Endometrial microvascular endothelial cells (primary cell): ENCODE results near the gene SIRPB1. TPM values are rescaled to one million over a fixed set of nuclear protein-coding genes. Genes with fewer than 3 reads are reported as not detected.
"Not testable (repeated sequence)": the region's sequence is repeated elsewhere in the genome, so short reads cannot be mapped to it uniquely, and the experiment has no call there.

ENCODE experiments used
- in situ Hi-C: cut with HindIII; loops from 2 replicates; pipeline ENCODE4 v1.10.0; 2017; ENCODE audit warnings: low sequenced_read_pairs, low pct_unique_long_range_greater_than_20kb; ENCODE audit errors: inconsistent ontology term
- total RNA-seq: library from RNA; depleted of rRNA; stranded (reverse); fragments of >200 nt; gene quantifications from one replicate; pipeline ENCODE4 v1.2.3, GENCODE V29; 2015; ENCODE audit errors: inconsistent ontology term

Gene SIRPB1
- total RNA-seq, 1 donor from 2014 or later: 0.93 TPM

- in situ Hi-C loops: not testable (repeated sequence)
Observed at GRCh38 chr20:1638643-1639042, 18.8 kb upstream of the SIRPB1 start.

GRCh38 chr20:1637755-1638154 lies 17.9 kb upstream of the SIRPB1 start:
- in situ Hi-C loops: no loop called here

GRCh38 chr20:1637226-1637625 lies 17.4 kb upstream of the SIRPB1 start:
- in situ Hi-C loops: no loop called here

- in situ Hi-C loops: no loop called here
Observed at GRCh38 chr20:1636621-1637020, 16.8 kb upstream of the SIRPB1 start.

- in situ Hi-C loops: no loop called here
Observed at GRCh38 chr20:1635291-1635979, 15.6 kb upstream of the SIRPB1 start.

GRCh38 chr20:1633535-1633934 lies 13.7 kb upstream of the SIRPB1 start:
- in situ Hi-C loops: no loop called here

- in situ Hi-C loops: no loop called here
Observed at GRCh38 chr20:1632178-1632577, 12.4 kb upstream of the SIRPB1 start.

- in situ Hi-C loops: no loop called here
Observed at GRCh38 chr20:1631309-1632151, 11.7 kb upstream of the SIRPB1 start.

- in situ Hi-C loops: no loop called here
Observed at GRCh38 chr20:1630186-1630585, 10.4 kb upstream of the SIRPB1 start.

GRCh38 chr20:1629321-1629720 lies 9.5 kb upstream of the SIRPB1 start:
- in situ Hi-C loops: no loop called here

- in situ Hi-C loops: no loop called here
Observed at GRCh38 chr20:1628621-1629020, 8.8 kb upstream of the SIRPB1 start.

GRCh38 chr20:1627200-1627550 lies 7.4 kb upstream of the SIRPB1 start:
- in situ Hi-C loops: no loop called here

GRCh38 chr20:1626528-1627199 lies 6.9 kb upstream of the SIRPB1 start:
- in situ Hi-C loops: no loop called here

GRCh38 chr20:1625083-1625690 lies 5.4 kb upstream of the SIRPB1 start:
- in situ Hi-C loops: no loop called here

- in situ Hi-C loops: no loop called here
Observed at GRCh38 chr20:1623501-1624205, 3.8 kb upstream of the SIRPB1 start.

GRCh38 chr20:1622450-1622849 lies 2.6 kb upstream of the SIRPB1 start:
- in situ Hi-C loops: no loop called here

GRCh38 chr20:1621316-1621715 lies 1.5 kb upstream of the SIRPB1 start:
- in situ Hi-C loops: no loop called here

- in situ Hi-C loops: no loop called here
Observed at GRCh38 chr20:1618954-1619540, 762 bp downstream of the SIRPB1 start.

GRCh38 chr20:1618479-1618878 lies 1.3 kb downstream of the SIRPB1 start:
- in situ Hi-C loops: no loop called here
